ENCODE results near the gene IQCC. TPM values are rescaled to one million over a fixed set of nuclear protein-coding genes. Genes with fewer than 3 reads are reported as not detected.

IQCC gene
- total and polyA plus RNA-seq, 4 donors = 0.50 to 2.4 (median 1.0) TPM

DNA sequence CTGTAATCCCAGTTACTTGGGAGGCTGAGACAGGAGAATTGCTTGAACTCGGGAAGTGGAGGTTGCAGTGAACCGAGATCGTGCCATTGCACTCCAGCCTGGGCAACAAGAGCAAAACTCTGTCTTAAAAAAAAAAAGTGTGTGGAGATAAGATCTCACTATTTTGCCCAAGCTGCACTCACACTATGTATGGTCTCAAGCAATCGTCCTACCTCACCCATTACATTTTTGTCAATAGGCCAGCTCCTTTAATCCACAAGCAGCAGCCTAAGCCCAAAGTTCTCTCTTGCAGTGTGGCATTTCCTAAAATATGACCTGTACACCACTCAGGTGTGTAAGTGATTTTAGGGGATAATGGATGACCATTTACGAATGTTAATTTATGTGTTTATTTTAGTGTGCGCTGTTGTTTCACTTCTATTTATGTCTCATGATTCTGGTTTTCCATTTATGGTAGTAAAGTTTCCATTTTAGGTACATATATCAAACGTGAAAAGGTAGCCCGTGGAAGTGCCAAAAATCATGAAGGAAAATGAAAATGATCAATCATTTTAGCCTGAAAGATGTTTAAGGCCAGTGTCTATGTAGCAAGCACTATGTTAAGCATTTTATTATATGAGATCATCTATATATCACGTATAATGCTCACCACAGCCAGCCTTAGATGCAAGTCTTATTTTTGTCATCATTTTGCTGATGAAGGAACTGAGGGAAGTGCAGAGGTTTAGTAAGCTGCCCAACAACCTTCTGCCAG is 51.2 kb downstream of the IQCC start:
- H3K27ac ChIP-seq (ENCODE audit: low read depth in 1 of 2, low read length in 2 of 2) = no peak overlapping the region
- 60 to 64% methylated on average over 9 of the region's 9 CpGs for WGBS, 2 donors
- intact Hi-C loops (cut with DNase I) = no loop called here
- no peaks in the 10 kb centered on the region for H3K36me3 ChIP-seq (ENCODE audit: control insufficient read depth in 1 of 2, insufficient read depth in 2 of 2, low read length in 1 of 2)
- no peaks in the 10 kb centered on the region for H3K4me1 ChIP-seq (ENCODE audit: control insufficient read depth in 1 of 2, insufficient read depth in 2 of 2, low read length in 2 of 2)
- no peak overlapping the region for H3K4me3 ChIP-seq (ENCODE audit: low read length in 2 of 2)
- no peak for DNase-seq
- H3K9me3 ChIP-seq (ENCODE audit: control insufficient read depth, low read length) = no peaks in the 10 kb centered on the region
- no peaks in the 10 kb centered on the region for H3K27me3 ChIP-seq (ENCODE audit: control insufficient read depth in 1 of 2, insufficient read depth in 2 of 2, low read length in 1 of 2)
- ATAC-seq (ENCODE audit: low FRiP score) = no peak

- no peaks in the 10 kb centered on the region for H3K27me3 ChIP-seq (ENCODE audit: control insufficient read depth in 1 of 2, insufficient read depth in 2 of 2, low read length in 1 of 2)
- no peaks in the 10 kb centered on the region for H3K36me3 ChIP-seq (ENCODE audit: control insufficient read depth in 1 of 2, insufficient read depth in 2 of 2, low read length in 1 of 2)
- H3K9me3 ChIP-seq (ENCODE audit: control insufficient read depth, low read length) = no peaks in the 10 kb centered on the region
- intact Hi-C loops (cut with DNase I) = no loop called here
- H3K27ac ChIP-seq (ENCODE audit: low read depth in 1 of 2, low read length in 2 of 2) = no peak overlapping the region
- DNase-seq (no peak), ATAC-seq (ENCODE audit: low FRiP score) (no peak)
- no peak overlapping the region for H3K4me3 ChIP-seq (ENCODE audit: low read length in 2 of 2)
- no peaks in the 10 kb centered on the region for H3K4me1 ChIP-seq (ENCODE audit: control insufficient read depth in 1 of 2, insufficient read depth in 2 of 2, low read length in 2 of 2)
- 87 to 89% methylated on average over 6 of the region's 6 CpGs for WGBS, 2 donors
These were observed 51.7 kb downstream of the IQCC start for GRCh38 chr1:32257227-32257508.

Other genes starting within 250 kb of the IQCC start
- 10 to 100 TPM; 84.9 to 91.2 TPM for gene KHDRBS1, start 191.8 kb upstream of the IQCC start, total RNA-seq
- 10 to 100 TPM; 57.0 to 61.8 TPM for gene KHDRBS1, start 191.8 kb upstream of the IQCC start, polyA plus RNA-seq
- 10 to 100 TPM; 14.1 to 21.1 TPM for gene TMEM39B, start 132.7 kb upstream of the IQCC start, total RNA-seq
- gene TMEM39B, start 132.7 kb upstream of the IQCC start, polyA plus RNA-seq = 10 to 100 TPM in 1 of 2 donors, 1 to 10 TPM in 1; 3.5 to 16.6 TPM
- 10 to 100 TPM; 58.4 to 66.2 TPM for gene KPNA6, start 97.6 kb upstream of the IQCC start, total RNA-seq
- gene KPNA6, start 97.6 kb upstream of the IQCC start, polyA plus RNA-seq = 10 to 100 TPM in 1 of 2 donors, 1 to 10 TPM in 1; 8.8 to 11.0 TPM
- 10 to 100 TPM; 46.7 to 55.5 TPM for gene TXLNA, start 26.0 kb upstream of the IQCC start, total RNA-seq
- gene TXLNA, start 26.0 kb upstream of the IQCC start, polyA plus RNA-seq = 10 to 100 TPM; 14.3 to 23.9 TPM
- 1 to 10 TPM; 4.8 to 7.1 TPM for gene CCDC28B, start 5.1 kb upstream of the IQCC start, total RNA-seq
- 10 to 100 TPM in 1 of 2 donors, 1 to 10 TPM in 1; 2.8 to 10.5 TPM for gene CCDC28B, start 5.1 kb upstream of the IQCC start, polyA plus RNA-seq
- gene DCDC2B, start 3.4 kb downstream of the IQCC start, total RNA-seq = not detected
- not detected for gene DCDC2B, start 3.4 kb downstream of the IQCC start, polyA plus RNA-seq
- 10 to 100 TPM; 18.0 to 24.3 TPM for gene TMEM234, start 16.7 kb downstream of the IQCC start, total RNA-seq
- gene TMEM234, start 16.7 kb downstream of the IQCC start, polyA plus RNA-seq = 10 to 100 TPM; 10.4 to 21.0 TPM
- 100 to 1,000 TPM; 102 to 108 TPM for gene EIF3I, start 16.7 kb downstream of the IQCC start, total RNA-seq
- 100 to 1,000 TPM; 127 to 141 TPM for gene EIF3I, start 16.7 kb downstream of the IQCC start, polyA plus RNA-seq
- 10 to 100 TPM in 1 of 2 donors, 1 to 10 TPM in 1; 9.6 to 11.8 TPM for gene FAM167B, start 41.6 kb downstream of the IQCC start, total RNA-seq
- 1 to 10 TPM; 3.6 to 3.8 TPM for gene FAM167B, start 41.6 kb downstream of the IQCC start, polyA plus RNA-seq
- 1 to 10 TPM; 2.4 to 4.6 TPM for gene LCK, start 45.6 kb downstream of the IQCC start, total RNA-seq
- gene LCK, start 45.6 kb downstream of the IQCC start, polyA plus RNA-seq = 1 to 10 TPM in 1 of 2 donors, under 1 TPM in 1; 0.18 to 1.6 TPM
- 10 to 100 TPM; 47.9 to 55.5 TPM for gene HDAC1, start 86.4 kb downstream of the IQCC start, total RNA-seq
- gene HDAC1, start 86.4 kb downstream of the IQCC start, polyA plus RNA-seq = 10 to 100 TPM; 37.2 to 65.5 TPM
- 10 to 100 TPM; 31.0 to 34.7 TPM for gene MARCKSL1, start 130.6 kb downstream of the IQCC start, total RNA-seq
- gene MARCKSL1, start 130.6 kb downstream of the IQCC start, polyA plus RNA-seq = 10 to 100 TPM in 1 of 2 donors, 1 to 10 TPM in 1; 4.7 to 10.1 TPM
- 10 to 100 TPM in 1 of 2 donors, 1 to 10 TPM in 1; 6.5 to 11.7 TPM for gene FAM229A, start 156.8 kb downstream of the IQCC start, total RNA-seq
- gene FAM229A, start 156.8 kb downstream of the IQCC start, polyA plus RNA-seq = 10 to 100 TPM in 1 of 2 donors, 1 to 10 TPM in 1; 2.3 to 40.1 TPM
- 1 to 10 TPM; 1.7 to 2.2 TPM for gene TSSK3, start 156.9 kb downstream of the IQCC start, total RNA-seq
- gene TSSK3, start 156.9 kb downstream of the IQCC start, polyA plus RNA-seq = under 1 TPM in 1 of 2 donors, not detected in 1; 0.41 TPM
- 10 to 100 TPM; 55.2 to 62.8 TPM for gene BSDC1, start 188.8 kb downstream of the IQCC start, total RNA-seq
- gene BSDC1, start 188.8 kb downstream of the IQCC start, polyA plus RNA-seq = 10 to 100 TPM; 26.4 to 42.9 TPM

Data from aorta (tissue), 5 donors.